Tibial nerve (tissue), 4 donors: ENCODE measurements around the gene ZFAND3.

Experiments
- CTCF ChIP-seq, 5 experiments: fragments of 200-600 bp in 3 of 5; fragments of 450-650 bp in 2 of 5; sonication (generic) in 3 of 5; IDR thresholded peaks; one replicate each; pipeline ENCODE4 v1.5.1; 2016 to 2019; ENCODE audit warnings: antibody characterized with exemption in 5 of 5, mild to moderate bottlenecking in 3 of 5, moderate library complexity in 2 of 5
- EP300 ChIP-seq, 2 donors: sonication (generic); formaldehyde crosslinking; IDR thresholded peaks; one replicate each; pipeline ENCODE4 v1.6.1; 2017; ENCODE audit warnings: antibody characterized with exemption in 2 of 2, mild to moderate bottlenecking in 1 of 2
- POLR2A ChIP-seq, 2 donors: fragments of 450-650 bp; IDR thresholded peaks; one replicate each; pipeline ENCODE4 v1.6.1; 2017; ENCODE audit warnings: antibody characterized with exemption in 2 of 2, mild to moderate bottlenecking in 2 of 2, moderate library complexity in 2 of 2

- TF ChIP-seq CTCF (IDR thresholded peaks at IDR 0.05) (no peak), POLR2A (IDR thresholded peaks at IDR 0.05) (no peak), EP300 (IDR thresholded peaks at IDR 0.05) (no peak)
Measured at GRCh38 chr6:38063973-38064372, 244.4 kb downstream of the ZFAND3 start.
